Lung microvascular endothelial cell (primary cell): ENCODE measurements around the gene RBM8A. TPM values are rescaled to one million over a fixed set of nuclear protein-coding genes. Genes with fewer than 3 reads are reported as not detected.

Experiments
- DNase-seq, 2 donors: peaks; one replicate each; pipeline versions ENCODE4 v3.0.0 to v3.0.0-alpha.2; 2010; ENCODE audit warnings: low read depth in 2 of 2
- total RNA-seq: library from RNA; depleted of rRNA; stranded (reverse); fragments of >200 nt; gene quantifications from 2 replicates; pipeline ENCODE4 v1.2.1, GENCODE V29; 2014

The RBM8A gene
- total RNA-seq, 1 donor from 2014 or later, result 77.8 TPM

DNA sequence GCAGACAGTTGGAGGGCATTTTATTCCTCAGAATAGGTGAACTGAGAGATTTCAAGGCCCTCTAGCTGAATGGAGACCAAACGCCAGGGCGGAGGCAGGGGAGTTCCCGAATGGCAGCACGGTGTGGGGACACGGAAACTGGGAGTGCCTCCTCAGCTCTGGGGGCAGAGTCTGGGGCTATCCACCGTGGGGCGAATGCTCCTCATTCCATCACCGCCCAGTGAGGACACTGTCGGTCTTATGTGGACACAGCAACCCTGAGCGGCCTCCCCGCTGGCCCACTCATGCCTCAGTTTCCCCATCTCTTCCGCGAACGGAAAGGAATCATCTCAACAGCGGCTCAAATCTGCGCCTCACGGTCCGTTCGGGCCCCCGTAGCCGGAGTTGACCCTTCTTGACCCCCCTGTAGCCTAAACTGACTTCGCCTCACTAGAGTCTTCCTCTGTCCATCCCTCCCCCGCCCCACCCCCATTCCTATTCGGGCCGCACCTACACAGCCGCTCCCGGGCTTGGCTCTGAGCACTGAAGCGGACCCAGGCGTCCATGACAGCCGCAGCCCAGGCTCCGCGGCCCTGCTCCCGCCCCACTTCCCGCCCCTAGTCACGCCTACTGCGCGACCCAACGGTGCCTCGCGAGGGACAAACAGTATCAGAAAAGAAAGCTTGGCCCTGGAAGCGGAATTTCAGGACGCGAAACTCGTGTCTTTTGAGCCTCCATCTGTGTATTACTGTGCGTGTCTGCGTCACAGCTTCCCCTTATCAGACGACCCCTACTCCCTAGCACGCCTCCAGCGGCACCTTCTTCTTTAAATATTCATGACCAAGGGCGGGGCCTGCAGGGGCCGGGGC is 8.9 kb downstream of the RBM8A start, which contains the start of gene PEX11B:
Gene PEX11B (minus strand): TSS at position 574 of the 848 bp plus-strand sequence. CDS start 29 bp downstream, at position 545.
- DNase-seq, result peak; percentile 93 to 94

- no peak for DNase-seq
Observed at GRCh38 chr1:145917595-145917994, 9.7 kb downstream of the RBM8A start.

GRCh38 chr1:145916745-145917144 is 10.5 kb downstream of the RBM8A start:
- no peak for DNase-seq

DNA sequence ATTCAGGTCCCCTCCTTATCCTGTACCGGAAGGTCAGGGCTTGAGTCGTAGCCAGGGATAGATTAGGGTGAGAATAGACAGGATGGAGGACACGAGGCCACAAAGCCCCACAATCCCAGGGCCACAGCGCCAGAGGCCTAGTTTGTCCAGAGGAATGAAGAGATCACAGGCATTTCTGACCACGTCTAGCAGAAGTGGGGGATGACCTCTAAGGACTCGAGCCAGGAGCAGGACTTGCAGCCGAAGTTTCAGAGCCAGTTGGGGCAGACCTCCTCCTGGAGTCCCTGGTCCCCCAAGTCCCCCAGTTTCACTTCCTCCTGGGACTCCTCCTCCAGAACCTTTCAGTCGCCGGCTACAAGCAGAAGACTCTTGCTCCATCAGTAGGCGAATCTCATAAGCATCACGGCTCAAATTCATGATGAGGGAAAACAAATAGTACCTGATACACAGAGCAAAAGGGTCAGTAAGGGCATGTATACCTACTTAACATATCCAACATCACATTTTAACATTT is 15.1 kb downstream of the RBM8A start:
- no peak for DNase-seq

GRCh38 chr1:145908653-145909052 is 18.6 kb downstream of the RBM8A start:
- DNase-seq, result no peak

- peak; percentile 77 to 81 for DNase-seq
Observed at GRCh38 chr1:145906954-145907753, 20.1 kb downstream of the RBM8A start.

DNA sequence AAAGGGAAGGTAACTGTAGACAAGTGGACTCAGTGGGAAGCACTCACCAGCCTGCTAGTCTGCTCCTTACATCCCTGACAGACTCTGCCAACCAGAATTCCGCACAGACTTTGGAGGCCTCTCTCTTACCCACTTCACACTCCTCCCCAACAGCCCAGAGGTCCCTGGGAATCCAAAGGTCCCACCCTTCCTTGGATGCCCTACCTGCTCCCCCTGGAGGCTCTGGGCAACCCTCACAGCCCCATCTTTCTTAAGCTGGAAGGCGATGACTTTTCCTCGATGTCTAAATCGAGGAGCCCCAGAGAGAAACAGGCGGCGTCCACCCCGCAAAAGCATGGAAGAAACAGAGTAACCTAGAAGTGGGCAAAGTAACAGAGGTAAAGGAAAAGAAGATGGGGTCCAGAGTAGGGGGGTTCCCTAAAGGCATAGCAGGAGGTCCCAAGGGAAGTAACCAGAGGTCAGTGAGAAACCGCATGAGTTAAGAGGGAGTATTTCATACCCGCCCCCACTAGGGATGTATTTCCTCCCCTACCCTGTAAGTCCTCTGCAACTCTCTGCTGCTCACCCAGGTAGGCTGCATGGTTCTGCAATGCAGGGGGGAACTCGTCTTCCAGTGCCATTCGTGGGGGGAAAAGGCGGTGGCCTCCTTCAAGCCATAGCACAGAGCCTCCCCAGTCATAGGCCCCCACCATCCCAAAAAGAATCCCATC is 25.8 kb downstream of the RBM8A start:
- DNase-seq, result no peak

DNA sequence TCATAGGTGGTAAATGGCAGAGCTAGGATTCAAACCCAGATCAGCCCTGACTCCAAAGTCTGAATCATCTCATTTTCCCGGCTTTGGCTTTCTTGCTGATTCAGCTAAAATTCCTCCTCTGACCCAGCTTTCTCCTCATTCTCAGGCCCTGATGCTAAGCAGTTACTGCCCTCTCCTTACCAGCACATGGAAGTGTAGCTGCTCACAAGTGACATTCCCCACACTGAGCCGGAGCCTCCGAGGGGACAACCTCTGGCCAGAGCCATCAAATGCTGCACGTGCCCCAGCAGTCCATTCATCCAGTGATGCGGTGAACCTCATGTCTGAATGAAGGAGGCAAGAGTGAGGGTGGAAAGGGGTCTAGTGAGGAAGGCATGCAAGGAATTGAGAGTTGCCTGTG is 28.5 kb downstream of the RBM8A start:
- no peak for DNase-seq

DNA sequence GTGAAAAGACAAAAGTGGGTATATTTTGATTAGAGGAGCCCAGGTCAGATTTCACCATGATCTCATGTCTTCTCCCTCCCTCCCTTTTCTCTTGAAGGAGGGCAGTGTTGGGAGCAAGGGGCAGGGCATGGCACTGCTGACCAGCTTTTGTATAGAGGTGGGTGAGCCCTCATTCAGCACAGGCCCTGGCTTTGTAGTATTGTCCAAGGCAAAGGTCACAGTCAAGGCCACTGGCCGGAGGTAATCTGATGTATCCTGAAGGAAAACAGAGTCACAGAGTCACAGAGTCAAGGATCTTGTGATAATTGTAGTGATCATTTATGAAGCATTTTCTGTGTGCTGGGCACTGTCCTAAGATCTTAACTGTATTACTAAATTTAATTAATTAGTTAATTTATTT is 29.3 kb downstream of the RBM8A start:
- no peak for DNase-seq

DNA sequence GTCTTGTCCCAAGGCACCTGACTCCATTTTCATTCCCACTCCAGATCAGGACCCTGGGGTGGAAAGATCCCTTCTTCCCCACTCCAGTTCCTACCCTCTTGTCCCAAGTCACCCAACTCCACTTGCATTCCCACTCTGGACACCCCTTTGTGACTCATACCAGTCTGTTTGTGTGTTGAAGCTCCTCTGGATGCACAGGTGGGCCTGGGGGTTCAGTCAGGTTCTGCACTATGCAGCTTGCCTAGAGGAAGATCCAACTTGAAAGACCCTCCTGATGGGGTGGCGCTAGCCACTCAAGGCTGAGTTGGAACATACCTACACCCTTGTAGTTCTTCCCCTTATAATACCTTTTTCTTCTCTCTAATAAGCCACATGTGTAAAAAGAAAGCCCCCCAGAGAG is 31.8 kb downstream of the RBM8A start:
- no peak for DNase-seq

GRCh38 chr1:145893306-145894055 is 33.8 kb downstream of the RBM8A start:
- no peak for DNase-seq

DNA sequence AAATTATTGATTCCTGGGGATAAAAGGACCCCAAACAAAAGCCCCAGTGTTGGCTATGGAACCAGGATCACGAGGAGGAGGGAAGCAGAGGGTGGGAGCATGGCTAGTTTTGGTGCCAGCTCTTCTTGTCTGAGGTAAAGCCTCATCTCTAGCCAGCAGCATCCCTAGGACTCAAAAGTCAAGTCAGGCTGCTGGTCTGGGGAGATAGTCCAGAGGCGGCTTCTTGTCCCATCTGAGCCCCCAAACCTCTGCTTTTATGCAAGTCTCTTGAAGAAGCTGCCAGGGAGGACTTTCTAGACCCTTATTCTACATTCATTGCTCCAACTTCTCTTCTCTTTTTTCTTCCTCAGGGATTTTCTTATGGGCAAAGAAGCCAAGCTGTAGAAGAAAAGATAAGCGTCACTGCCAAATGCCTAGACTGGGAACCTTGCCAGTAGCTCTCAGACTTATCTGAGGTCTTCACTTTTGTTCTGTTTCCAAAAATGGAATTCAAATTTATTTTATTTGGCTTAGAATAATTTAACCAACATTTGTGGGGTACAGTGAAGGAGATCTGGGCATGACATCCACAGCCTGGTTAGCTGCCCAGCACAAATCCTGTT is 34.7 kb downstream of the RBM8A start:
- peak in 1 of 2 donors; percentile 69 for DNase-seq

DNA sequence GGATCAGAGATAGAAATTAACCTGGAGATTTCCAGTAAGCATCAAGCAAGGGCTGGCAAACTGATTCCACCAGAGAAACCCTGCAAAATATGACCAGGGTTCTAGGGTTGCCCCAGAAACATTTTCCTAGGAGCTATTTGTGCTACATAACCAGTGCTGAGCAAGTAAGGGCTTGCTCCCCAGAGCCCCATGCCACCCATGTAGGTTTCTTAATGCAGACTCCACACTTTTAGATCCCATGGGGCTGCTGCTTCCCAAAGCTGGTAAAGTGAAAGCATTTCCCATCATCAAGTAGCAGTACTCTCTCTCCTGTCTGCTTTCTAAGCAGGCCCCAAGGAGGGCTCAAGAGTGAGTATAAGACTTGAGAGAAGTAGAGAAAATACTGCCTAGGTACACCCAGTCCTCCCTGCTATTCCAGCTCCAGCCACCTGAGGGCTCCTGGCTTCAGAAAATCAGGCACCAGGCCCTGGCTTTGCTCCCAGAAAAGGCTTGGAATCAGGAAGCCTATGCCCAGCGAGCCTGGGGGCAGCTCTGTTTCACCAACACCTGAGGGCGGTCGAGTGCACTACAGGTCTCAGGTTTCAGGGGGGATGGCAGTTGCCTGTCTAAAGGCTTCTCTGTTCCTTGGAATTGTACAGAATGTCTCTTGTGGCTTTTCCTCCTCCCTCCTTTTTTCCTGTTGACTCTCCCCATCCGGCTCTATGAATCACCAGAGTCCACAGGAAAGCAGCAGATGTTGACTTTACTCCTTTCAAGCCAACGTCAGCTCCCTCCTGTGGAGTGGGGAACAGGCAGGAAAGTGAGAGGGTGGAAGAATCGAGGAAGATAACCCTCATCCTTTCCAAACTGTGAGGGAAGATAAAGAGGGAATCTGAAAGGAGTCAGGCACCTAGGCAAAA is 35.4 kb downstream of the RBM8A start:
- DNase-seq, result peak; percentile 94 to 97

GRCh38 chr1:145891143-145891542 is 36.1 kb downstream of the RBM8A start:
- peak; percentile 53 to 58 for DNase-seq

GRCh38 chr1:145889722-145890121 is 37.6 kb downstream of the RBM8A start:
- no peak for DNase-seq

GRCh38 chr1:145887631-145888030 is 39.7 kb downstream of the RBM8A start:
- DNase-seq, result no peak

GRCh38 chr1:145886816-145887215 is 40.5 kb downstream of the RBM8A start:
- no peak for DNase-seq

- DNase-seq, result no peak
Observed at GRCh38 chr1:145886390-145886789, 40.9 kb downstream of the RBM8A start.

DNA sequence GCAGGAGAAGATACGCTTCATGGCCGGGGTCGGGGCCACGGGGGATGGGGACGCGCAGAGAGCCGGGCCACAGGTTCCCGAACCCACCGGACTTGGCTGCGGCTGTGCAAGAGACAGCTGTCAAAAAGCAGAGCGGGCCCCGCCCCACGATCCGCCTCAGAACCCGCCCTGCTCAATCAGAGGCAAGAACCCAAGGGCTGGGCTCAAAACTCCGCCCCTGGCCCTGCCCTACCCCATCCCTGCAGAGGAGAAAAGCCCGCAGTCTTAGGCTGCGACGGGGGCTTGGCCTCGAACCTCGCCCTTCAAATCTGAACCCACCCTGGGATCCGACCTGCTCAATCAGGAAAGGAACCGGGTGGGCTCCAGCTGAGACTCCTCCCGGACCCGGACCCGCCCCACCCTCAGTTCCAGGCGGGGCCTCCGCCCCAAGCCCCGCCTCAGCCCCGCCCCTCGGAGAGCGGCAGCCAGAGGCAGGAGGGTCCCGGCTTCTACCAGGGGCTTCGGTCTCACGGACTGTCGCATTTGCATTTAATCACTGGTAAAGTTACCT is 41.5 kb downstream of the RBM8A start, which contains the start of gene ANKRD35:
Gene ANKRD35 (minus strand): TSS at position 129 of the 550 bp plus-strand sequence. CDS start 108 bp downstream, at position 21.
- DNase-seq, result peak; percentile 64 to 65
